Measurements from ENCODE around the gene HGFAC.

The HGFAC gene

GRCh38 chr4:3495204-3495975 is 53.6 kb downstream of the HGFAC start:
- Histone ChIP-seq H3K36me3 (ENCODE audit: control insufficient read depth, low read length) (no peaks in the 10 kb centered on the region), H3K79me2 (ENCODE audit: control insufficient read depth, low read length) (no peaks in the 10 kb centered on the region), H4K20me1 (ENCODE audit: control insufficient read depth, insufficient read depth, low read depth, low read length) (no peaks in the 10 kb centered on the region; the same call in 1 of the 2 replicates), H3K4me3 (ENCODE audit: low read length) (no peak overlapping the region), H3K9me2 (replicated peaks; ENCODE audit: control insufficient read depth, low read length) (no peaks in the 10 kb centered on the region), H3K27me3 (ENCODE audit: control insufficient read depth, low read length) (no peaks in the 10 kb centered on the region), H3F3A (ENCODE audit: control insufficient read depth, insufficient read depth) (no peaks in the 10 kb centered on the region), H3K9me3 (ENCODE audit: control insufficient read depth, insufficient read depth, low read length) (no peaks in the 10 kb centered on the region), H3K4me1 (ENCODE audit: control insufficient read depth, low read length) (no peaks in the 10 kb centered on the region), H3K4me2 (ENCODE audit: low read length) (no peak overlapping the region), H3K27ac (ENCODE audit: low read depth, low read length) (no peak overlapping the region)
- no peak for TF ChIP-seq EZH2phosphoT487 (IDR thresholded peaks at IDR 0.05; ENCODE audit: borderline replicate concordance, low read length)
- no peak for TF ChIP-seq CTCF (IDR thresholded peaks at IDR 0.05; ENCODE audit: low read depth, low read length, poor library complexity, severe bottlenecking)

GRCh38 chr4:3496021-3496420 is 54.3 kb downstream of the HGFAC start:
- H3K27ac ChIP-seq (ENCODE audit: low read depth, low read length): no peak overlapping the region
- H3K36me3 ChIP-seq (ENCODE audit: control insufficient read depth, low read length): no peaks in the 10 kb centered on the region
- H3K4me3 ChIP-seq (ENCODE audit: low read length): no peak overlapping the region
- TF ChIP-seq EZH2phosphoT487 (IDR thresholded peaks at IDR 0.05; ENCODE audit: borderline replicate concordance, low read length) (no peak), CTCF (IDR thresholded peaks at IDR 0.05; ENCODE audit: low read depth, low read length, poor library complexity, severe bottlenecking) (no peak)
- no peaks in the 10 kb centered on the region for H3K9me2 ChIP-seq (replicated peaks; ENCODE audit: control insufficient read depth, low read length)
- H3K79me2 ChIP-seq (ENCODE audit: control insufficient read depth, low read length): no peaks in the 10 kb centered on the region
- no peaks in the 10 kb centered on the region for H3K4me1 ChIP-seq (ENCODE audit: control insufficient read depth, low read length)
- no peaks in the 10 kb centered on the region for H3K27me3 ChIP-seq (ENCODE audit: control insufficient read depth, low read length)
- no peak overlapping the region for H3K4me2 ChIP-seq (ENCODE audit: low read length)
- no peaks in the 10 kb centered on the region for H3K9me3 ChIP-seq (ENCODE audit: control insufficient read depth, insufficient read depth, low read length)
- H4K20me1 ChIP-seq (ENCODE audit: control insufficient read depth, insufficient read depth, low read depth, low read length): no peaks in the 10 kb centered on the region; the same call in 1 of the 2 replicates
- no peaks in the 10 kb centered on the region for H3F3A ChIP-seq (ENCODE audit: control insufficient read depth, insufficient read depth)

GRCh38 chr4:3497095-3497494 is 55.3 kb downstream of the HGFAC start:
- Histone ChIP-seq H3K27ac (ENCODE audit: low read depth, low read length) (no peak overlapping the region), H3K36me3 (ENCODE audit: control insufficient read depth, low read length) (no peaks in the 10 kb centered on the region), H3K4me3 (ENCODE audit: low read length) (no peak overlapping the region), H3K27me3 (ENCODE audit: control insufficient read depth, low read length) (no peaks in the 10 kb centered on the region), H3K9me3 (ENCODE audit: control insufficient read depth, insufficient read depth, low read length) (no peaks in the 10 kb centered on the region), H3K9me2 (replicated peaks; ENCODE audit: control insufficient read depth, low read length) (no peaks in the 10 kb centered on the region), H3K4me1 (ENCODE audit: control insufficient read depth, low read length) (no peaks in the 10 kb centered on the region), H3K4me2 (ENCODE audit: low read length) (no peak overlapping the region), H4K20me1 (ENCODE audit: control insufficient read depth, insufficient read depth, low read depth, low read length) (no peaks in the 10 kb centered on the region; the same call in 1 of the 2 replicates), H3K79me2 (ENCODE audit: control insufficient read depth, low read length) (no peaks in the 10 kb centered on the region), H3F3A (ENCODE audit: control insufficient read depth, insufficient read depth) (no peaks in the 10 kb centered on the region)
- TF ChIP-seq EZH2phosphoT487 (IDR thresholded peaks at IDR 0.05; ENCODE audit: borderline replicate concordance, low read length) (no peak), CTCF (IDR thresholded peaks at IDR 0.05; ENCODE audit: low read depth, low read length, poor library complexity, severe bottlenecking) (no peak)
